AG09319 (cell line): ENCODE measurements around the gene PCBD1.

ENCODE experiments used
- DNase-seq: peaks from one replicate; pipeline ENCODE4 v3.0.0-alpha.2; 2010; ENCODE audit warnings: low read depth; ENCODE audit errors: extremely low read depth
- CTCF ChIP-seq: IDR thresholded peaks from 2 replicates; pipeline ENCODE4 v1.5.1; 2011; ENCODE audit warnings: low read depth, mild to moderate bottlenecking, inconsistent platforms, low read length, moderate library complexity

Gene PCBD1

GRCh38 chr10:70887804-70888800 lies at the start of gene PCBD1:
Gene PCBD1, minus strand, starts transcription at chr10:70888565. Its CDS starts 32 bp downstream, at chr10:70888533.
- no peak for TF ChIP-seq CTCF
- no peak for DNase-seq

GRCh38 chr10:70937661-70938060 lies 49.3 kb upstream of the PCBD1 start:
- DNase-seq = no peak

GRCh38 chr10:70936111-70936510 lies 47.7 kb upstream of the PCBD1 start:
- DNase-seq = no peak
- TF ChIP-seq CTCF = no peak

More at GRCh38 chr10:70937661-70938060, 49.3 kb upstream of the PCBD1 start:
- no peak for TF ChIP-seq CTCF

- no peak for TF ChIP-seq CTCF
- DNase-seq = no peak
Measured at GRCh38 chr10:70935631-70936030, 47.3 kb upstream of the PCBD1 start.

GRCh38 chr10:70935125-70935625 lies 46.8 kb upstream of the PCBD1 start:
- no peak for TF ChIP-seq CTCF
- DNase-seq = no peak

- TF ChIP-seq CTCF = no peak
- DNase-seq = no peak
Measured at GRCh38 chr10:70934701-70935100, 46.3 kb upstream of the PCBD1 start.
